ENCODE measurements around the gene ATF7.
"Not testable (repeated sequence)": the region's sequence is repeated elsewhere in the genome, so short reads cannot be mapped to it uniquely, and the experiment has no call there.

Gene ATF7

DNA sequence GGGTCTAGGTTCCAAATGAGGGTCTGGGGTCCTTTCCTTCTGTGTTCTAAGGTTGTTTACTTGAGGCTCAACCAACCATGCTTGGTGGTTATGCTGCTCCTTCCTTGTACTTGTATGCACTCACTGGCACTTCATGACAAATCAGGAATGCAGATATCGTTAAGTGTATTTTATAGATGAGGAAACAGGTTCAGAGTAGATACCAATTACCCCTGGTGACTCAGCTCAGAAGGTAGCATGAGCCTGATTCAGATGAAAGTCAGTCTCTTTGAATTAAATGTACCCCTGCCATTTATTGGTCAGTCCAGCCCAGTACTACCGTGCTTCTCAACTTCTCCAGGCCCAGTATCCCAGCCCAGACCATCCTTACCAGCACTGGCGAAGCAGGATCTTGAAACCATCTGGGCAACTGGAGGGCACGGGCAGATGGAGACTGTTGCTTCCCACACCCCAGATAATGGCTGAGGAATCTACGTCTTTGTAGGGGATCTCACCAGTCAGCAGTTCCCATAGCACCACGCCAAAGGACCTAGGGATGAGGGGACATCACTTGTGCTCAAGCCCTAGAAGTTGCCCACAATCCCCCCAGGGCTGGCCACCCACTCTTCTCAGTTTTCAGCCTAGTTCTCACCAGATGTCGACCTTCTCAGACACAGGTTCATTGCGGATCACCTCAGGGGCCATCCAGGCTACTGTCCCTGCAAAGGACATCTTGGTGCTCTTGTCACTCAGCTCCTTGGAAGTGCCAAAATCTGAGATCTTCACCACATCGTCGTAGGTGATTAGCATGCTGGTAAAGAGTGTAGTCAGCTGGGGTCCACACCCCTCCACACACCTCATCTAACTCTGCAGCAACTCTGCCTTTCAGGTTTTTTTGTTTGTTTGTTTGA is 141.3 kb downstream of the ATF7 start:
- DNase-seq (ENCODE audit: low read depth in 2 of 3, low spot score in 1 of 3): no peak

GRCh38 chr12:53483979-53484377 is 142.2 kb downstream of the ATF7 start:
- DNase-seq (ENCODE audit: low read depth in 2 of 3, low spot score in 1 of 3): no peak

DNA sequence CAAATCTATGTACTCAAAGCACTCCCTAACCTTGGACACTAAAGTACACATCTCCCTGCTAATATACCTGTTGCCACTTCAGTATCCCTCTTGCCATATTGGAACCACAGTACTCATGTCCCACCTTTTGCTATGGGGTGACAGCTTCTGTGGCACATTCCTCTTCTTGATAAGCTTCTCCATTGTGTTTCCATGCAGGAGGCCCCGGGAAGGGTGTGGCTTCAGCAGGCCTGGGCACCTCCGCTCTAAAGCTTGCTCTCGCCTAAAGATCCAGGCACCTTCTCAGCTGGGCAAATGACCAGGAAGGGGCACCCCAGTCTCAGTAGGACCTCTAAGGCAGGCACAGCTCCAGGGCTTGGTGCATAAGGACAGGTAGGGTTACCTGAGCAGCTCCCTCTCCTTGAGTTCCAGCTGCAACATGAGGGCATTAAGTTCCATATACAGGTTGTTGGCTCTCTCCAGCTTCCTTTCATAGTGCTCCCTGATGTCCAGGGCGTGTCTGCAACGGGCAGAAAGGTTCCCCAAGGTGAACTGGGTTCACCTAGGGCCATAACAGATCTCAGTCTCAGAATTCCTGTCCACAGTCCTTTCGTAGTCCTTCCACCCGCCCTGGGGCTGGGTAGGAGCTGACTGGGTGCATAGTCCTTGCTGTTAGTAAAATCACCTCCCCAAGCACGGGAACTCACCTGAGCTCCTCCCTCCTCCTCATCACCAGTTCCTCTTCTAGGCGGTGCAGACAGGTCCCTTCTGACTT is 142.8 kb downstream of the ATF7 start:
- no peak for DNase-seq (ENCODE audit: low read depth in 2 of 3, low spot score in 1 of 3)

DNA sequence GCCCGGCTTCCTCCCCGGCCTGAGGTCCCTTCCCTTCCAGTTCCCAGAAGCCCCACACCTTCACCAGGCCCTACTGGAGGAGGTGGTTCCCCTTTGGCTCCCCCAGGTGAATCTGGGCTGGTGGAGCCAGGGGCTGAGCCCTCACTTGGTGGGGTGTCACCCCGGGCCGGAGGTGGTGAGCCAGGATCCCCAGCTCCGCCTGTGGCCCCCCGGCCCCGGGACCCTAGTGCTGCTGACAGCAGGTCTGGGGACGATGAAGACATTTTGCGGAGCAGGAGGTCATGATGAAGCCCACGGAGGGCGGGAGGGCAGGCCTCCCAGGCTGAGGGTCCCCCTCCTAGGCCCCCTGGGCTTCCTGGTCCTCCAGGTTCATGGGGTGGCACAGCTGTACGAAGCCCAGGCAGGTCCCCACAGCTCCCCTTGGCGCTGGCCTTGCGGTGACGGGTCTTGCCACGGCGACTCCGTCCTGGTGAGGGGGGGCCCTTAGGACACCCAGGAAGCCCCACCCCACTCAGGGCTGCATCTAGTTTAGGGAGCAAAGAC is 143.5 kb downstream of the ATF7 start:
- no peak for DNase-seq (ENCODE audit: low read depth in 2 of 3, low spot score in 1 of 3)

GRCh38 chr12:53481939-53482586 is 144.1 kb downstream of the ATF7 start:
- no peak for DNase-seq (ENCODE audit: low read depth in 2 of 3, low spot score in 1 of 3)

- DNase-seq (ENCODE audit: low read depth in 2 of 3, low spot score in 1 of 3): not testable (repeated sequence)
These were observed 144.7 kb downstream of the ATF7 start for GRCh38 chr12:53481458-53481857.

DNA sequence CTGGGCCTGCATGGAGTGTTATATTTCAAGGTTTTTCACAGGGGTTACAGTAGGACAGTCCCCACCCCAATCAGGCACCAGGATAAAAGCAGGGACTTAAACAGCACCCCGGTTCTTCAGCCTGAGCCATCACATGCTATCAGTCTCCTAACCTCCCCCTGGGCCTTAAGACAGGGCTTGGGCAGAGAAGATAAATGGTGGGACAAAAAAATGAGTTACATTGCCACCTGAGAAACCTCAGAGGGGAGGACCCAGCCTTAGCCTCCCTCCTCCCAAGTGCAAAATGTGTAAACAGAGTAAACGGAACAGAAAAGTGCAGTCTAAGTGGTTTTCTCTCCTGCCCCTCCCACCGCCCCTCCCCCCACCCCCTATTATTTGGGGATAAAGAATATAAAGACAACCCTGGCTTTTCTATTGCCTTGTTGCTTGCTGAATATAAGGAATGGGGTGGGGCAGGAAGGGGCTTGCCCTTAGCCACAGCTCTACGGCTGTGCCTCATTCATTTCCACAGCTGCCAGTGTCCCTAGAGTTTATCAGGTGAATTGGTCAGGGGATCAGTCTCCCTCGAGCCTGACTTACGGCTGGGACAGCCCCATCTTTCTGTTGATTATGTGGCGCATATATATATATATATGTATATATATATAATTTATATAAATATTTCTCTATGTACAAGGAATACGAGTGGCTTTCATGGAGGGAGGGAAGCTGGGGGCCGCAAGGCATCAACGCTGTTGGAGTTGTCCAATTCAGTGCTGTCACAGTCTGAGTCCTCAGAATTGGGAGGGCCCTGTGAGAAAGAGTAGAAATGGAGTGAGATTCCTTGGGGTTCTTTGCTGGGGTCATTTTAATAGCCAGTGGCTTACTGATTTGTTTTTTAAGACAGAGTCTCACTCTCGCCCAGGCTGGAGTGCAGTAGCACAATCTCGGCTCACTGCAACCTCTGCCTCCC is 145.4 kb downstream of the ATF7 start:
- DNase-seq (ENCODE audit: low read depth in 2 of 3, low spot score in 1 of 3): no peak

- DNase-seq (ENCODE audit: low read depth in 2 of 3, low spot score in 1 of 3): no peak
These were observed 146.9 kb downstream of the ATF7 start for GRCh38 chr12:53479331-53479730.

DNA sequence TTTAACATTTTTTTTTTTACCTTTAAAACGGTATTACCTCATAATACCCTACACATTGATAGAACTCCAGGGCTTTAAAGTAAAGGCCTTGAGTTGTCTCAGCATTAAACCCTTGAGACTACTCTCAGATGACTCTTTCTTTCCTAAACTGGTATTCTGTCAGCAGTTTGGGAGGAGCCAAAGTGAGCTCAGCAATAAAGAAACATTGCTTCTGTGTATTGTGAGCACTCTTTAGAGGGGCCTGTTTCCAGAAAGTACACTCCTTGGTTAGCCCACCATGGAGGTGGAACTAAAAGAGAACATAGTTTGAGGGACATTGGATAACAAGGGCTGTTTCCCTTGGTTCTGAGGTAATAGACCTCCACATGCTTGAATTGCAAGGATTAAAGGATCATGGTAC is 147.3 kb downstream of the ATF7 start:
- DNase-seq (ENCODE audit: low read depth in 2 of 3, low spot score in 1 of 3): no peak

- no peak for DNase-seq (ENCODE audit: low read depth in 2 of 3, low spot score in 1 of 3)
These were observed 149.4 kb downstream of the ATF7 start for GRCh38 chr12:53476769-53477209.

GRCh38 chr12:53474819-53475218 is 151.4 kb downstream of the ATF7 start:
- no peak for DNase-seq (ENCODE audit: low read depth in 2 of 3, low spot score in 1 of 3)

- no peak for DNase-seq (ENCODE audit: low read depth in 2 of 3, low spot score in 1 of 3)
These were observed 152.1 kb downstream of the ATF7 start for GRCh38 chr12:53474077-53474476.

- DNase-seq (ENCODE audit: low read depth in 2 of 3, low spot score in 1 of 3): no peak
These were observed 154.1 kb downstream of the ATF7 start for GRCh38 chr12:53472056-53472582.

DNA sequence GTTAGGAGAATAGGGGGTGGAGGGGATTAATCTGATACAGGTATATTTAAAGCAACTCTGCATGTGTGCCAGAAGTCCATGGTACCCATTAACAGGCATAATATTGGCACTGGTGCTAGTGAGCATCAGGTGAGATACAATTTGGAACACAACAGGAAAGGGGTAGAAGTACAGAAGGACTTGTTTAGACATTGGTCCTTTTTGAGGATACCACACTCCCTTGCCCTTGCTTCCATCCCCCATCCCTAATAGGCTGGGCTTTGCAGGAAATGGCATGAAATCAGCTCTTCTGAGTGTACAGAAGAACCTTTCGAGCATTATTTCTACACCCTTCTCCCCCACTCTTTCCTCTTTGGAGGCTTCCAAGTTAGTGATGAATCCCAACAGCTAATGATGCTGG is 157.9 kb downstream of the ATF7 start:
- no peak for DNase-seq (ENCODE audit: low read depth in 2 of 3, low spot score in 1 of 3)

DNA sequence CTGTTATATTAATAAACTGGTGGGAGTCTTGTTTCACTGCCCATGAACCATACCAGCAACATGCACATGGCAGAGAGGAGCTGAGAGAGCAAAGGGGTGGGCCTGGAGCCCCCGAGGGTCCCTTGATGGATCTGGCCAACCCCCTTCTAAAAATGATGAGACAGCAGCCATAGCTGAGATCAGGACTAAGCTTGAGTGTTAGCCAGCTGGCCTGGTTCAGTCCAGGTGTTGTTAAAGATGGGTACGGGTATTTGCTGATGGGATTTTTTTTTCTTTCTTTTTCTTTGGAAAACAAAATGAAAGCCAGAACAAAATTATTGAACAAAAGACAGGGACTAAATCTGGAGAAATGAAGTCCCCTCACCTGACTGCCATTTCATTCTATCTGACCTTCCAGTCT is 158.3 kb downstream of the ATF7 start:
- DNase-seq (ENCODE audit: low read depth in 2 of 3, low spot score in 1 of 3): no peak

- no peak for DNase-seq (ENCODE audit: low read depth in 2 of 3, low spot score in 1 of 3)
These were observed 159.1 kb downstream of the ATF7 start for GRCh38 chr12:53467082-53467481.

GRCh38 chr12:53466640-53467039 is 159.5 kb downstream of the ATF7 start:
- DNase-seq (ENCODE audit: low read depth in 2 of 3, low spot score in 1 of 3): no peak

DNA sequence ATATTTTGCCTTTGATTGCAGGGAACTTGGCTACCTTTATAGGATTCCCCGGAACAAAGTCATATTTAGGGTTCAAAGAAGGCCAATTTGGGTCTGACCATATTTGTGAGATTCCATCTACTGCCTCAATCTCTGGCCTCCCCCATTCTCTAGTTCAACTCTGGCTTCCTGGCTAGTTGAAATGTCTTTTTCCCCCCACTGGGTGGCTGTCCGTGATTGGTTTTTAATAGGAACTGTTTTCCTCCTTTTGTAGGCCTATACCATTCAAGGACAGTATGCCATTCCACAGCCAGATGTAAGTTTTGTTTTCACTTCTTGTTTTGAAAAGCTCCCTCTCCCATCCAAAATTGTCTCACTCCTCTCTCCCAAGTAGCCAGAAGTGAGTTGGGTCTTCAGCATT is 160.5 kb downstream of the ATF7 start:
- no peak for DNase-seq (ENCODE audit: low read depth in 2 of 3, low spot score in 1 of 3)

DNA sequence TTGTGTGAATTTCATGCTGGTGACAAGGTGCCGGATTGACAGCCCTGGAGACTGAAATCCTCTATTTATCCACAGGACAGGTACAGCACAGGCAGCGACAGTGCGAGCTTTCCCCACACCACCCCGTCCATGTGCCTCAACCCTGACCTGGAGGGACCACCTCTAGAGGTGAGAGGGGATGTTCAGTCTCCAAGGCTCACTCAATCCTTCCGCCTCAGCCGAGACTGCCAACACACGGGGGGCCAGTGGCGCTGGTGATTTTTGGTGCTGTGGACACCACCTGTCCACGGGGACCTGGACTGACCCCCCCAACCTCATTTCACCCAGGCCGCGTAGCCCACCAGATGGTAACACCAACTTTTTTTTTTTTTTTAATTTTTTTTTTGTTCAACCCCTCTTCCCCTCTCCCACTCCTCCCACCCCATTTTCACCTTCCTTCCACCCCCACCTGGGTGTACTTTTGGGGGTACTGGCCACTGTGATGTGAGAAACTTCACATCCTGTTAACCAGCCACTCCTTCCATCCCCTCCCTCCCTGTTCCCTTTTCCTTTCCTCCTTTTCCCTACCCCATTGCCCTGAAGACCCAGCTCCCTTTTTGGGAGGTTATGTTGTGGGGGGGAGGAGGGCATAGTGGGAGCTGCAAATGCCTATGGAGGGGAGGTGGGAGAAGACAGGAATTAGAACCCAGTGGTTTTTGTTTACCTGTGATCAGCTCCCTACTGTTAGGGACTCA is 161.3 kb downstream of the ATF7 start:
- no peak for DNase-seq (ENCODE audit: low read depth in 2 of 3, low spot score in 1 of 3)

Measured in stimulated activated CD4-positive, alpha-beta T cell treated with anti-CD3 and anti-CD28 coated beads, Interleukin-12 subunit alpha, Interleukin-12 subunit beta, amount 100 ng/mL, for 48 hours (primary cell).